A673 (cell line): ENCODE measurements around the gene PRRG1. TPM values are rescaled to one million over a fixed set of nuclear protein-coding genes. Genes with fewer than 3 reads are reported as not detected.

ENCODE experiments used
- BruUV-seq: library from RNA; stranded (reverse); fragments of 400-500 nt; replicated peaks from 2 replicates; lab custom pipeline; 2021; lab: Mats Ljungman, UMichigan
- CTCF ChIA-PET: fragments of 300-600 bp; sonication (Branson Sonifier 250); formaldehyde crosslinking; loops from one replicate; lab custom pipeline; 2022; ENCODE audit warnings: antibody characterized with exemption; lab: Charles Lee
- POLR2A ChIA-PET: fragments of 300-600 bp; sonication (Branson Sonifier 250); formaldehyde crosslinking; loops from one replicate; lab custom pipeline; 2022; ENCODE audit warnings: antibody characterized with exemption; ENCODE audit not compliant: low non-redundant PET; lab: Charles Lee
- DNase-seq: peaks from one replicate; pipeline ENCODE4 v3.0.0-alpha.2; 2015; ENCODE audit warnings: low spot score
- H3K27ac ChIP-seq: fragments of 200-600 bp; sonication (generic); 2 replicates; pipeline ENCODE4 v1.5.1; 2016; ENCODE audit warnings: mixed run types, low read depth, mild to moderate bottlenecking, mixed read lengths, antibody characterized with exemption, low read length; ENCODE audit not compliant: poor library complexity, severe bottlenecking
- H3K27me3 ChIP-seq: fragments of 200-600 bp; sonication (generic); replicated peaks from 2 replicates; pipeline ENCODE4 v1.6.1; 2017; ENCODE audit warnings: mixed run types, low read depth, mild to moderate bottlenecking, mixed read lengths, antibody characterized with exemption, low read length; ENCODE audit not compliant: insufficient read depth, poor library complexity
- H3K36me3 ChIP-seq: fragments of 200-600 bp; sonication (generic); 2 replicates; pipeline ENCODE4 v1.6.1; 2016; ENCODE audit warnings: mixed run types, mild to moderate bottlenecking, mixed read lengths, antibody characterized with exemption, low read length; ENCODE audit not compliant: insufficient read depth, poor library complexity, severe bottlenecking
- H3K4me1 ChIP-seq: fragments of 200-600 bp; sonication (generic); 2 replicates; pipeline ENCODE4 v1.6.1; 2017; ENCODE audit warnings: mixed run types, mild to moderate bottlenecking, mixed read lengths, antibody characterized with exemption, low read length; ENCODE audit not compliant: insufficient read depth, poor library complexity, severe bottlenecking
- H3K4me3 ChIP-seq: fragments of 200-600 bp; sonication (generic); 2 replicates; pipeline ENCODE4 v1.5.1; 2016; ENCODE audit warnings: low read depth, mixed run types, mild to moderate bottlenecking, mixed read lengths, low read length; ENCODE audit not compliant: poor library complexity, severe bottlenecking
- H3K9me3 ChIP-seq: fragments of 200-600 bp; sonication (generic); 2 replicates; pipeline ENCODE4 v1.6.1; 2016; ENCODE audit warnings: mixed run types, low read depth, mild to moderate bottlenecking, mixed read lengths, antibody characterized with exemption, low read length; ENCODE audit not compliant: poor library complexity, severe bottlenecking
- EZH2 ChIP-seq: fragments of 200-600 bp; sonication (generic); IDR thresholded peaks from 2 replicates; pipeline ENCODE4 v1.6.1; 2017; ENCODE audit warnings: borderline replicate concordance, low read depth, mild to moderate bottlenecking, mixed read lengths, antibody characterized with exemption, low read length; ENCODE audit not compliant: poor library complexity, severe bottlenecking
- intact Hi-C: fragments of 100-400 bp; cut with micrococcal nuclease; formaldehyde crosslinking; loops from one replicate; pipeline ENCODE4 v1.10.0; 2022; ENCODE audit not compliant: unreplicated experiment
- total RNA-seq: library from RNA; stranded (reverse); gene quantifications from 2 replicates; pipeline ENCODE4 v1.2.3, GENCODE V29; 2021
- TF ChIP-seq, protein P1 (sequence below): fragments of 300-800, 200-600 bp; sonication (generic); conservative IDR thresholded peaks from 2 replicates; pipeline ENCODE4 v1.5.1; 2017; ENCODE audit warnings: low read depth, mild to moderate bottlenecking, antibody characterized with exemption, low read length, moderate library complexity, mixed read lengths

The PRRG1 gene
- total RNA-seq, 1 experiment from 2014 or later = 10.4 TPM

DNA sequence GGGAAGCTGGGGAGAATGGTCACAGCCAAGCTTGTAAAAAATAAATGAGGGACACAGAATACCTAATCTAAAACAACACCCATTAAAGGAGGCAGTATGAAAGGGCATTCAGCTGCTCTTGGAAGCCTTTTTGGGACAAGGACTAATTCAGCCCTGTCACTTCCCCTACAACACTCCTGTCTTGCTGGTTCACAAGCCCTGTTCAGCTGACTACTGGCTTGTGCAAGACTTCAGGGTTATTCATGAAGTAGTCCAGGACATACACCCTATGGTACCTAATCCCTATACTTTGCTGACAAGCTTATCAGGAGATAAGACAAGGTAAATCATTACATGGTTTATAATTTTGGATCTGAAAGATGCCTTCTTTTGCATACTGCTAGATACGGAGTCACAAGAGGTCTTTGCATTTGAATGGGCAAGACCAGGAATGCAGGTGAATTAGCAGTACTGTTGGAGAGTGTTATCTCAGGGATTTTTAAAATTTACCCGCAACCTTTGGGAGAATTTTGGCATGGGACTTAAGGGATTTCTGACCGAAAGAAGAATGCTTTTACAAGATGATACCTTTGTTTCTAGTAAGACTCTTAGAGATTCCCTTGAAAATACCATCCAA is 119.1 kb downstream of the PRRG1 start:
- intact Hi-C loops = no loop called here
- TF ChIP-seq, protein P1, sequence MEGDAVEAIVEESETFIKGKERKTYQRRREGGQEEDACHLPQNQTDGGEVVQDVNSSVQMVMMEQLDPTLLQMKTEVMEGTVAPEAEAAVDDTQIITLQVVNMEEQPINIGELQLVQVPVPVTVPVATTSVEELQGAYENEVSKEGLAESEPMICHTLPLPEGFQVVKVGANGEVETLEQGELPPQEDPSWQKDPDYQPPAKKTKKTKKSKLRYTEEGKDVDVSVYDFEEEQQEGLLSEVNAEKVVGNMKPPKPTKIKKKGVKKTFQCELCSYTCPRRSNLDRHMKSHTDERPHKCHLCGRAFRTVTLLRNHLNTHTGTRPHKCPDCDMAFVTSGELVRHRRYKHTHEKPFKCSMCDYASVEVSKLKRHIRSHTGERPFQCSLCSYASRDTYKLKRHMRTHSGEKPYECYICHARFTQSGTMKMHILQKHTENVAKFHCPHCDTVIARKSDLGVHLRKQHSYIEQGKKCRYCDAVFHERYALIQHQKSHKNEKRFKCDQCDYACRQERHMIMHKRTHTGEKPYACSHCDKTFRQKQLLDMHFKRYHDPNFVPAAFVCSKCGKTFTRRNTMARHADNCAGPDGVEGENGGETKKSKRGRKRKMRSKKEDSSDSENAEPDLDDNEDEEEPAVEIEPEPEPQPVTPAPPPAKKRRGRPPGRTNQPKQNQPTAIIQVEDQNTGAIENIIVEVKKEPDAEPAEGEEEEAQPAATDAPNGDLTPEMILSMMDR = no peak
- TF ChIP-seq EZH2 = no peak
- Histone ChIP-seq H3K4me3 (no peak overlapping the region), H3K9me3 (no peaks in the 10 kb centered on the region), H3K4me1 (no peaks in the 10 kb centered on the region), H3K36me3 (no peaks in the 10 kb centered on the region), H3K27me3 (no peaks in the 10 kb centered on the region), H3K27ac (no peak overlapping the region)
- BruUV-seq = no TSS peak
- POLR2A ChIA-PET = no interaction called here
- DNase-seq = no peak
- CTCF ChIA-PET = no interaction called here

DNA sequence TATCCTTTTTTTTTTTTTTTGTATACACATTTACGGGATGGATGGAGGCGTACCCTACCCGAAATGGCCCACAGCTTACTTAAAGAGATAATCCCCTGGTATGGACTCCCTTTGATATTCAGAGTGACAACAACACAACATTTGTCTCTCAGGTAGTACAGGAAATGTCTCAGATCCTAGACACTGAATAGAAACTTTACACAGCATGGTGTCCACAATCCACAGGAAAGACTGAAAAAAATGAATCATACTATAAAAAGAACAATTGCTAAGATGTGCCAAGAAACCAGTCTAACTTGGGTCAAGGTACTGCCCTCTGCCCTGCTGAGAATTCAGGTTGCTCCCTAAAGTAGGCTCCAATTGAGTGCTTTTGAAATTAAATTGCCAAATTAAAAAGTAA is 121.5 kb downstream of the PRRG1 start:
- ChIA-PET POLR2A (no interaction called here), CTCF (no interaction called here)
- DNase-seq = no peak
- no peak overlapping the region for H3K27ac ChIP-seq
- TF ChIP-seq EZH2 = no peak
- TF ChIP-seq, protein P1 = no peak
- no TSS peak for BruUV-seq
- H3K9me3 ChIP-seq = no peaks in the 10 kb centered on the region
- intact Hi-C loops = no loop called here
- no peaks in the 10 kb centered on the region for H3K27me3 ChIP-seq
- no peaks in the 10 kb centered on the region for H3K4me1 ChIP-seq
- H3K36me3 ChIP-seq = no peaks in the 10 kb centered on the region
- no peak overlapping the region for H3K4me3 ChIP-seq

DNA sequence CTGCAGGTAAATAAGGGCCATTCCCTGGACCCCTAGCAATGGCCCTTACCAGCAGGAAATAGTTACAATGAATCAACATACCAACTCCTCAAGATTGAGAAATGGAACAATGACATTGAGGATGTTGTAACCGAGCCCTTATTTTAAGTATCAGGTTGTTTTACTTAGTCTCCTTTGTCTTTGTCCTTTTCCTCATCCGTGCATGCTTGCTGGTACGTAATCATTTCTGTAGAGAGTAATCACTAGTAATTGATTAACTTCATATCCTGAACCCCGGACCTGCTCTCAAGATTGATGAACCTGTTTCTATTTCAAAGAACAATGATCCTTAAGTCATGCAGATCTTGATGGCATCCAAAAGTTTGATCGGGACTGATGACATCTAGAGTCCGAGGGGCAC is 123.7 kb downstream of the PRRG1 start:
- Histone ChIP-seq H3K27ac (no peak overlapping the region), H3K36me3 (no peaks in the 10 kb centered on the region), H3K27me3 (no peaks in the 10 kb centered on the region), H3K9me3 (no peaks in the 10 kb centered on the region), H3K4me3 (no peak overlapping the region), H3K4me1 (no peaks in the 10 kb centered on the region)
- TF ChIP-seq EZH2 = no peak
- TF ChIP-seq, protein P1 = no peak
- intact Hi-C loops = no loop called here
- ChIA-PET CTCF (no interaction called here), POLR2A (no interaction called here)
- no TSS peak for BruUV-seq
- DNase-seq = no peak
